Kidney (tissue), 14 donors: Measurements from ENCODE around the gene SLC23A1. TPM values are rescaled to one million over a fixed set of nuclear protein-coding genes. Genes with fewer than 3 reads are reported as not detected.

Experiments used
- DNase-seq, 5 donors: peaks; one replicate each; pipeline ENCODE4 v3.0.0-alpha.2; 2013 to 2020
- FAIRE-seq: peaks from 2 replicates; lab custom pipeline; 2012; peaks lifted over from hg19 to GRCh38; lab: Jason Lieb, UNC
- H3K27ac ChIP-seq, 2 donors: one replicate each; pipeline ENCODE4 v1.7.0; 2013; ENCODE audit warnings: low read depth in 2 of 2, low read length in 2 of 2, inconsistent platforms in 1 of 2
- H3K27me3 ChIP-seq: one replicate; pipeline ENCODE4 v1.7.1; 2013; ENCODE audit warnings: low read length, inconsistent platforms; ENCODE audit not compliant: control insufficient read depth, insufficient read depth
- H3K36me3 ChIP-seq, 3 donors: one replicate each; pipeline versions ENCODE4 v1.7.0 to v1.7.1; 2013; ENCODE audit warnings: low read length in 3 of 3, control low read depth in 1 of 3, inconsistent platforms in 1 of 3; ENCODE audit not compliant: insufficient read depth in 3 of 3, control insufficient read depth in 2 of 3
- H3K4me1 ChIP-seq, 3 donors: one replicate each; pipeline versions ENCODE4 v1.7.0 to v1.7.1; 2013; ENCODE audit warnings: low read length in 3 of 3, inconsistent platforms in 1 of 3, low read depth in 1 of 3; ENCODE audit not compliant: control insufficient read depth in 2 of 3, insufficient read depth in 2 of 3
- H3K4me3 ChIP-seq, 3 donors: one replicate each; pipeline versions ENCODE4 v1.7.0 to v1.8.1; 2013; ENCODE audit warnings: low read length in 3 of 3, control low read depth in 1 of 3, inconsistent platforms in 1 of 3
- H3K9ac ChIP-seq, 3 donors: one replicate each; pipeline versions ENCODE4 v1.7.0 to v1.7.1; 2013; ENCODE audit warnings: low read length in 3 of 3, control low read depth in 1 of 3, inconsistent platforms in 1 of 3
- H3K9me3 ChIP-seq, 3 donors: one replicate each; pipeline versions ENCODE4 v1.7.0 to v1.7.1; 2013; ENCODE audit warnings: low read length in 3 of 3, control low read depth in 1 of 3, inconsistent platforms in 1 of 3; ENCODE audit not compliant: control insufficient read depth in 2 of 3, insufficient read depth in 1 of 3
- intact Hi-C: fragments of 100-400 bp; cut with DNase I; formaldehyde crosslinking; loops from one replicate; pipeline ENCODE4 v1.11.1; 2022
- polyA plus RNA-seq: library from polyadenylated mRNA; stranded (reverse); fragments of 350-450 nt; fragmentation: Illumina TruSeq; extraction: RNeasy Lipid Tissue Mini Kit (QIAGEN cat#74804); gene quantifications from one replicate; pipeline ENCODE4 v1.2.3, GENCODE V29; 2014; ENCODE audit warnings: low read depth, low replicate concordance; ENCODE audit not compliant: insufficient read depth
- total RNA-seq: library from RNA; stranded (reverse); fragmentation: NEBNext Ultra II Directional; extraction: Animal tissue kit (Norgen Biotek cat#: 25700); gene quantifications from one replicate; pipeline ENCODE4 v1.2.1, GENCODE V29; 2021
- TF ChIP-seq, protein P1 (sequence below): IDR thresholded peaks from 3 replicates; pipeline ENCODE4 v1.5.1; 2012; ENCODE audit warnings: mild to moderate bottlenecking, moderate library complexity, borderline replicate concordance; ENCODE audit not compliant: insufficient read depth; ENCODE audit errors: extremely low read depth
- donor health status: control.
- donor health status: control.
- donor health status: control.
- donor health status: control.
- donor health status: control.
- donor health status: DM: yes; HTN: yes; CAD: no.
- donor health status: Normal renal cell carcinoma (clear cell type).

The SLC23A1 gene
- total and polyA plus RNA-seq, 2 donors from 2014 or later = 3.5 to 31.9 TPM

- no peak overlapping the region for H3K9ac ChIP-seq
- intact Hi-C loops = no loop called here
- no peak for DNase-seq
- H3K27ac ChIP-seq = no peak overlapping the region
- H3K4me1 ChIP-seq = peaks cover 0 to 5% (median 0%) of the 10 kb centered on the region in 3 donors
- no peak for FAIRE-seq
- TF ChIP-seq, protein P1, sequence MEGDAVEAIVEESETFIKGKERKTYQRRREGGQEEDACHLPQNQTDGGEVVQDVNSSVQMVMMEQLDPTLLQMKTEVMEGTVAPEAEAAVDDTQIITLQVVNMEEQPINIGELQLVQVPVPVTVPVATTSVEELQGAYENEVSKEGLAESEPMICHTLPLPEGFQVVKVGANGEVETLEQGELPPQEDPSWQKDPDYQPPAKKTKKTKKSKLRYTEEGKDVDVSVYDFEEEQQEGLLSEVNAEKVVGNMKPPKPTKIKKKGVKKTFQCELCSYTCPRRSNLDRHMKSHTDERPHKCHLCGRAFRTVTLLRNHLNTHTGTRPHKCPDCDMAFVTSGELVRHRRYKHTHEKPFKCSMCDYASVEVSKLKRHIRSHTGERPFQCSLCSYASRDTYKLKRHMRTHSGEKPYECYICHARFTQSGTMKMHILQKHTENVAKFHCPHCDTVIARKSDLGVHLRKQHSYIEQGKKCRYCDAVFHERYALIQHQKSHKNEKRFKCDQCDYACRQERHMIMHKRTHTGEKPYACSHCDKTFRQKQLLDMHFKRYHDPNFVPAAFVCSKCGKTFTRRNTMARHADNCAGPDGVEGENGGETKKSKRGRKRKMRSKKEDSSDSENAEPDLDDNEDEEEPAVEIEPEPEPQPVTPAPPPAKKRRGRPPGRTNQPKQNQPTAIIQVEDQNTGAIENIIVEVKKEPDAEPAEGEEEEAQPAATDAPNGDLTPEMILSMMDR = no peak
- no peaks in the 10 kb centered on the region for H3K9me3 ChIP-seq
- peaks cover 4 to 42% (median 11%) of the 10 kb centered on the region in 3 donors for H3K36me3 ChIP-seq
- H3K4me3 ChIP-seq = no peak overlapping the region
- no peaks in the 10 kb centered on the region for H3K27me3 ChIP-seq
Observed at GRCh38 chr5:139364466-139364865, 18.6 kb downstream of the SLC23A1 start.

- DNase-seq (no peak), FAIRE-seq (no peak)
- Histone ChIP-seq H3K27ac (no peak overlapping the region), H3K4me1 (peaks cover 0 to 2% (median 0%) of the 10 kb centered on the region in 3 donors), H3K4me3 (no peak overlapping the region), H3K9me3 (no peaks in the 10 kb centered on the region), H3K27me3 (no peaks in the 10 kb centered on the region), H3K9ac (no peak overlapping the region), H3K36me3 (peaks cover 0 to 38% (median 11%) of the 10 kb centered on the region in 3 donors)
- intact Hi-C loops = no loop called here
- TF ChIP-seq, protein P1 = no peak
Observed at GRCh38 chr5:139363937-139364336, 19.2 kb downstream of the SLC23A1 start.

DNA sequence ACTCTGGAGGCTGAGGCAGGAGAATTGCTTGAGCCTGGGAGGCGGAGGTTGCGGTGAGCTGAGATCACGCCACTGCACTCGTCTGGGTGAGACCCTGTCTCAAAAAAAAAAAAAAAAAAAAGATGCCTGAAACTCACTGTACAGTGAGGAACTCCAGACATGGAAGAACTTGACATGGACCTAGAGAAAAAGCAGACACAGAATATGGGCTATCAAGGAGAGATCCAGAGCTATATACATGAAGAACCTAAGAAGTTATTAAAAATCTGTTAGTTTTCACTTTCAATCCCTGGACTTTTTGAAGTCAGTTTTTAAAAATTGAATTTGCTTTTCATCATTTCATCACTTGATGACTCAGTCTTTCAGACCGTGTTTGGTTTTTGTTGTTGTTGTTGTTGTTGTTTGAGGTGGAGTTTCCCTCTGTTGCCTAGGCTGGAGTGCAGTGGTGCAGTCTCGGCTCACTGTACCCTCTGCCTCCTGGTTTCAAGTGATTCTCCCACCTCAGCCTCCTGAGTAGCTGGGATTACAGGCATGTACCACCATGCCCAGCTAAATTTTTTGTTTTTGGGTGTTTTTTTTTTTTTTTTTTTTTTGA is 21.2 kb downstream of the SLC23A1 start:
- no peaks in the 10 kb centered on the region for H3K4me1 ChIP-seq

More for the DNA sequence above, 21.2 kb downstream of the SLC23A1 start:
- Histone ChIP-seq H3K9ac (no peak overlapping the region), H3K27me3 (no peaks in the 10 kb centered on the region), H3K9me3 (no peaks in the 10 kb centered on the region), H3K27ac (no peak overlapping the region), H3K4me3 (no peak overlapping the region), H3K36me3 (peaks cover 0 to 27% (median 9%) of the 10 kb centered on the region in 3 donors)
- DNase-seq = no peak
- intact Hi-C loops = no loop called here
- TF ChIP-seq, protein P1 = no peak
- FAIRE-seq = no peak
